Uterus (tissue), 4 donors: ENCODE results near the gene SLC9A5. TPM values are rescaled to one million over a fixed set of nuclear protein-coding genes. Genes with fewer than 3 reads are reported as not detected.

Experiments
- DNase-seq, 2 donors: peaks; one replicate each; pipeline ENCODE4 v3.0.0-alpha.2; 2019 to 2020
- H3K27ac ChIP-seq, 2 donors: fragments of 200-600 bp; sonication (generic); 1 replicate in 1 of 2; 2 replicates in 1 of 2; pipeline ENCODE4 v1.5.1; 2016 to 2018
- H3K27me3 ChIP-seq, 2 donors: fragments of 200-600 bp; sonication (generic); one replicate each; pipeline ENCODE4 v1.5.1; 2018 to 2019; ENCODE audit warnings: control low read depth in 1 of 2
- H3K36me3 ChIP-seq, 2 donors: fragments of 200-600 bp; sonication (generic); one replicate each; pipeline ENCODE4 v1.5.1; 2019; ENCODE audit warnings: control low read depth in 1 of 2
- H3K4me1 ChIP-seq, 2 donors: fragments of 200-600 bp; sonication (generic); one replicate each; pipeline ENCODE4 v1.5.1; 2018 to 2019; ENCODE audit warnings: control low read depth in 1 of 2
- H3K4me3 ChIP-seq, 2 donors: fragments of 200-600 bp; sonication (generic); 1 replicate in 1 of 2; 2 replicates in 1 of 2; pipeline ENCODE4 v1.5.1; 2018 to 2019; ENCODE audit warnings: mild to moderate bottlenecking in 1 of 2
- H3K9me3 ChIP-seq, 2 donors: fragments of 200-600 bp; sonication (generic); one replicate each; pipeline ENCODE4 v1.5.1; 2019; ENCODE audit warnings: control low read depth in 1 of 2
- POLR2A ChIP-seq, 2 donors: fragments of 450-650 bp; IDR thresholded peaks; one replicate each; pipeline ENCODE4 v1.6.1; 2016; ENCODE audit warnings: antibody characterized with exemption in 2 of 2, mild to moderate bottlenecking in 1 of 2, moderate library complexity in 1 of 2
- intact Hi-C: fragments of 100-400 bp; cut with DNase I; formaldehyde crosslinking; loops from one replicate; pipeline ENCODE4 v1.15.1; 2023; ENCODE audit warnings: low total_unique reads
- total RNA-seq, 4 donors: library from RNA; depleted of rRNA in 3 of 4; stranded (reverse); fragments of >200 nt in 3 of 4; gene quantifications; one replicate each; pipeline versions ENCODE4 v1.1.0 to v1.2.4, GENCODE V29; 2014 to 2023
- TF ChIP-seq, protein P1 (sequence below), 4 experiments: fragments of 200-600 bp in 2 of 4; fragments of 450-650 bp in 2 of 4; sonication (generic) in 2 of 4; IDR thresholded peaks; one replicate each; pipeline ENCODE4 v1.5.1; 2016 to 2019; ENCODE audit warnings: antibody characterized with exemption in 4 of 4, mild to moderate bottlenecking in 2 of 4, moderate library complexity in 1 of 4
- donor health status: DM: yes; HTN: yes; CAD: no.

SLC9A5 gene
- total RNA-seq, 4 donors from 2014 or later, result 0.55 to 1.9 (median 1.3) TPM; not detected in 1

GRCh38 chr16:67277999-67278772, 29.4 kb downstream of the SLC9A5 start:
- H3K4me1 ChIP-seq, result peaks cover 0 to 5% of the 10 kb centered on the region in 2 donors
- intact Hi-C loops, result no loop called here
- TF ChIP-seq POLR2A (IDR thresholded peaks at IDR 0.05), result no peak
- TF ChIP-seq, protein P1, sequence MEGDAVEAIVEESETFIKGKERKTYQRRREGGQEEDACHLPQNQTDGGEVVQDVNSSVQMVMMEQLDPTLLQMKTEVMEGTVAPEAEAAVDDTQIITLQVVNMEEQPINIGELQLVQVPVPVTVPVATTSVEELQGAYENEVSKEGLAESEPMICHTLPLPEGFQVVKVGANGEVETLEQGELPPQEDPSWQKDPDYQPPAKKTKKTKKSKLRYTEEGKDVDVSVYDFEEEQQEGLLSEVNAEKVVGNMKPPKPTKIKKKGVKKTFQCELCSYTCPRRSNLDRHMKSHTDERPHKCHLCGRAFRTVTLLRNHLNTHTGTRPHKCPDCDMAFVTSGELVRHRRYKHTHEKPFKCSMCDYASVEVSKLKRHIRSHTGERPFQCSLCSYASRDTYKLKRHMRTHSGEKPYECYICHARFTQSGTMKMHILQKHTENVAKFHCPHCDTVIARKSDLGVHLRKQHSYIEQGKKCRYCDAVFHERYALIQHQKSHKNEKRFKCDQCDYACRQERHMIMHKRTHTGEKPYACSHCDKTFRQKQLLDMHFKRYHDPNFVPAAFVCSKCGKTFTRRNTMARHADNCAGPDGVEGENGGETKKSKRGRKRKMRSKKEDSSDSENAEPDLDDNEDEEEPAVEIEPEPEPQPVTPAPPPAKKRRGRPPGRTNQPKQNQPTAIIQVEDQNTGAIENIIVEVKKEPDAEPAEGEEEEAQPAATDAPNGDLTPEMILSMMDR (IDR thresholded peaks at IDR 0.05), result peak in 1 of 4 experiments; percentile 15
- H3K9me3 ChIP-seq, result no peaks in the 10 kb centered on the region
- H3K27me3 ChIP-seq, result no peaks in the 10 kb centered on the region
- H3K4me3 ChIP-seq, result peak overlapping the region; percentile 22 to 53
- no peak for DNase-seq
- H3K27ac ChIP-seq, result peak overlapping the region; percentile 53 to 75
- no peaks in the 10 kb centered on the region for H3K36me3 ChIP-seq

DNA sequence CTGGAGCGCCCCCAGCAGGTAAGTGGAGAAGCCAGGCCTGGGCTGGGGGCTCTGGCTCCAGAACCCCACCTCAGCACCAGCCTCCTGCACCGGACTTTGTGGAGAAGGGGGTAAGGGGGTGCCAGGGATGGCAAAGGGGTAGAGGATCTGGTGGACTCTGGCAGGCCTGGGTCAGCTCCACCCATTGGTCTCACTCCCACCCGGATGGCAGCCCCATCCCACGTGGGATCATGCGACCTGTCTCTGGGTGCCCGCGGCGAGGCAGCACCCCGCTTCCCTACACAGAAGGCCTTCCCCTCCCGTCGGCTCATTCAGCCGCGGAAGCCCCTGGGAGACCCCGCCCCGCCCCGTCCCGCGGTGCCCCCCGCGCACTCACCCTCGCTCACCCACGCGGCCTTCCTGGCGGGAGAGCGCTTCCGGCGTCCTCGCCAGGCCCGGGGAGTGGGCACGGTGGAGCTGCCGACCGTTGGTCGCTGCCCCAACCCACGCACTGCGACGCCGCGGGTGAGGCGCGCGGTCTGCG, 30.1 kb downstream of the SLC9A5 start:
- peak overlapping the region; percentile 53 to 75 for H3K27ac ChIP-seq
- H3K4me1 ChIP-seq, result peaks cover 0 to 5% of the 10 kb centered on the region in 2 donors
- peak in 1 of 2 donors; percentile 41 for DNase-seq
- H3K36me3 ChIP-seq, result no peaks in the 10 kb centered on the region
- peak overlapping the region; percentile 22 to 53 for H3K4me3 ChIP-seq
- no peaks in the 10 kb centered on the region for H3K27me3 ChIP-seq
- no peaks in the 10 kb centered on the region for H3K9me3 ChIP-seq
- no peak for TF ChIP-seq POLR2A (IDR thresholded peaks at IDR 0.05)
- TF ChIP-seq, protein P1 (IDR thresholded peaks at IDR 0.05), result no peak
- intact Hi-C loops, result no loop called here

- H3K27me3 ChIP-seq, result no peaks in the 10 kb centered on the region
- H3K27ac ChIP-seq, result peak within 1 kb of the TSS; percentile 53 to 75
- peak within 1 kb of the TSS; percentile 22 to 53 for H3K4me3 ChIP-seq
- no peaks in the 10 kb centered on the region for H3K9me3 ChIP-seq
- intact Hi-C loops, result no loop called here
- TF ChIP-seq POLR2A (IDR thresholded peaks at IDR 0.05), result peak in 1 of 2 donors; percentile 46
- TF ChIP-seq, protein P1 (IDR thresholded peaks at IDR 0.05), result peak; percentile 42 to 94 (median 90)
- H3K36me3 ChIP-seq, result no peaks in the 10 kb centered on the region
- DNase-seq, result peak; percentile 54 to 75
- peaks cover 0 to 5% of the 10 kb centered on the region in 2 donors for H3K4me1 ChIP-seq
Measured at GRCh38 chr16:67279296-67280089, 30.7 kb downstream of the SLC9A5 start, which contains the start of gene PLEKHG4. Gene PLEKHG4 (plus strand): TSS chr16:67279532. CDS start chr16:67280045, 513 bp downstream.

- TF ChIP-seq, protein P1 (IDR thresholded peaks at IDR 0.05), result no peak
- no peak for TF ChIP-seq POLR2A (IDR thresholded peaks at IDR 0.05)
- peak overlapping the region in 1 of 2 donors; percentile 75 for H3K27ac ChIP-seq
- DNase-seq, result no peak
- peak overlapping the region in 1 of 2 donors; percentile 53 for H3K4me3 ChIP-seq
- peaks cover 0 to 5% of the 10 kb centered on the region in 2 donors for H3K4me1 ChIP-seq
- H3K36me3 ChIP-seq, result no peaks in the 10 kb centered on the region
- H3K9me3 ChIP-seq, result no peaks in the 10 kb centered on the region
- no peaks in the 10 kb centered on the region for H3K27me3 ChIP-seq
- intact Hi-C loops, result no loop called here
Measured at GRCh38 chr16:67280090-67281015, 31.6 kb downstream of the SLC9A5 start.
